Head of caudate nucleus (tissue), 42 donors: Measurements from ENCODE around the gene CRYL1.
A peak's percentile ranks its signal among the peaks of the same experiment; 100 is the strongest.

Experiments
- DNase-seq, 42 donors: peaks; one replicate each; pipeline versions ENCODE4 v3.0.0 to v3.0.0-alpha.2; 2020 to 2021; ENCODE audit warnings: mixed read lengths in 7 of 42
- intact Hi-C: fragments of 100-400 bp; cut with DNase I; formaldehyde crosslinking; loops from one replicate; pipeline ENCODE4 v1.15.0; 2022

Gene CRYL1

DNA sequence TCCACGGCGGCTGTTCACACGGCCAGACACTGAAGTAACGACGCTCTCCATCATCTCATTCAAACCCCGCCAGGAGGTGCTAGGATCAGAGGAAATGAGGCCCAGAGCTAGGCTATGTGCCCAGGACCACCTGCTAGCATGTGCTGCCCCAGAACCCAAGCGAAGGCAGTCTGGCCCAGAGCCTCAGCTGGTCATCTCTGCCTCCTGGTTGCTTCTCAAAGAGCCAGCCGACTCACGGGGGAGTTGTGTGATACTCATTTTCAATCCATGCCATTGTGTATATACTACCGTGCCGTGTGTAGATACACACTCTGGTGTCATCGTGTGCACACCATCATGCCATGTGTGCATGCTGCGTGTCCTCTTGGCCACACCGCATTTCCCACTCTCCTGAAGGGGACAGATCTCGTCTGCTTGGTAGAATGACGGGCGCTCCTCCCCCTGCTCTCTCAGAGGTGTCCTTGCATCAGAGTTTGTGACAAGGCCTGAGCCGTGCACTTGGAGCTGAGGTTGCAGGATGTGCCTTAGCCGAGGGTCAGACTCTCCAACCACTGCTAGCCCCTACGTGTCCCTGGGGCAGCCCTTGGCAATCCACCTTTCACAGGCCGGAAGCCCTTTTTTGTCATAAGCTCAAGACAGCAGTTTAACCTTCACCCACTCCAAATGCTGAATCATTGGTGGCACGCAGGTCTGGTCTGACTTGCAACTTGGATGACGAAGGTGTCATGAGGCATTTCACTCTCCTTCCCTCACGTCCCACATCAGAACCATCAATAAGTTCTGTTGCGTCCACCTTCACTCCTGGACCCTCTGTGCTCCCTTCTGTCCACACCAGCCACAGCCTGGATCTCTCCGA lies 130.4 kb downstream of the CRYL1 start:
- peak in 1 of 42 donors; percentile 3 for DNase-seq
- intact Hi-C loops = no loop called here

DNA sequence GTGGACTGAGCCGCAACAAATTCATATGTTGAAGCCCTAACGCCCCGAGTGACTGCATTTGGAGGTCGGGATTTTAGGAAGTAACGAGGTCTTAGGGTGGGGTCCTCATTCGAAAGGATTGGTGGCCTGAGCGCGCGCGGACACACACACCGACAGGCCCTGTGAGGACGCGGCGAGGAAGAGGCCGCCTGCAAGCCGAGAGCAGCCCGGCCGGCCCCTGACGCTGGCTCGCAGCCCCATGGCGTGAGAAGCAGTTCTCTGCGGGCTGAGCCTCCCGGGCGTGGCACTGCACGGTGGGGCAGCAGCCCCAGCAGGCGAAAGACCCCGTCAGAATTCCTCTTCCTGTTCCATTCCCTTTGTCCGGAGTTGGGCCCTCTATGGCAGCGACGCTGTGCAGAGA lies 131.2 kb downstream of the CRYL1 start:
- DNase-seq = no peak
- intact Hi-C loops = no loop called here

DNA sequence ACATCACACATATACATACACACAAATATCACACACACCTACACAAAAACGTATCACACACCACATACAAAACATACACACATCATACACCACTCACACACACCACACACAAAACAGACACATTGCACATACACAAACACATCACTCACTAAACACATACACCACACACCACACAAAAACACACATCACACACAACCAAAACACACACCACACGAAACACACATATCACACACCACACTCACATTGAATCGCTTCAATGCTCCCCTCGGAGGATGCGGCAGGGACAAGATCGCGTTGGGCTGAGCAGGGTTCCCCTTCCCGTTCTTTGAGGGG lies 131.5 kb downstream of the CRYL1 start:
- intact Hi-C loops = no loop called here
- no peak for DNase-seq

DNA sequence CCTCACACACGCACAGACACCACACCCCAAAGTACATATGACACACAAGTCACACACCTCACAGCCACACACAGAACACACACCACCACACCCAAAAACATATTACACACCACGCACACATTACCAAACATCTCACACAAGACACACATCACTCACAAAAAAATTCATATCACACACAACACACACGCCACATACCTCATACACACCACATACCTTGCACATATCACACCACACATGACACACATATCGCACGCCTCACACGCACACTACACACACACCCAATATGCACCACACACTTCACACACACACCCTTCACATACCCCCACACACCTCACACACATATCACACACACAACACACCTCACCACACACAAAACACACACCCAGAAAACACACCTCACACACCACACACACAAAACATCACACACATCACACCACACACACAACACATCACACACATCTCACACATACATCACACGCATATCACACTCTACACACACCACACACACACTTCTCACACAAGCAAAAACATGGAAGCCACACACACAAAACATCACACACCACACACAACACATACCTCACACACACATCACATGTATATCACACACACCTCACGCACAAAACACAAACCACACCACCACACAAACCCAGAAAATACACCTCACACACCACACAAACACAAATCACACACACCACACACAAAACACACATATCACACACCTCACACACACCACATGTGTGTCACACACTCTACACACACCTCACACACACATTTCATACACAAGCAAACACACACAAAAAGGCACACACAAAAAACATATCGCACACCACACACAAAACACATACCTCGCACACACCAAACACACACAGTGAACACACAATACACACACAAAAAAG lies 132.1 kb downstream of the CRYL1 start:
- no peak for DNase-seq
- intact Hi-C loops = no loop called here

DNA sequence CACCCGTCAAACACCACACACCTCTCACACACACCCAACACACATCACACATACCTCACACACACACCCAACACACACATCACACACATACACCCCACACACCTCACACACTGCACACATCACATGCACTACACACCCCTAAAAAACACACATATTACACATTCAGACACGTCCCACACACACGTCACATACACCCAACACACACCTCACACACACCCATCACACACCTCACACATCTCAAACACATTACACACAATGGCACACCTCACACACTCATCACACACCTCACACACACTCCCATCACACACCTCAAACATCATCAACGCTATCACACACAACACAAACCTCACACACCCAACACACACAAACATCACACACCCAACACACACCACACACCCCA lies 133.1 kb downstream of the CRYL1 start:
- DNase-seq = no peak
- intact Hi-C loops = no loop called here

DNA sequence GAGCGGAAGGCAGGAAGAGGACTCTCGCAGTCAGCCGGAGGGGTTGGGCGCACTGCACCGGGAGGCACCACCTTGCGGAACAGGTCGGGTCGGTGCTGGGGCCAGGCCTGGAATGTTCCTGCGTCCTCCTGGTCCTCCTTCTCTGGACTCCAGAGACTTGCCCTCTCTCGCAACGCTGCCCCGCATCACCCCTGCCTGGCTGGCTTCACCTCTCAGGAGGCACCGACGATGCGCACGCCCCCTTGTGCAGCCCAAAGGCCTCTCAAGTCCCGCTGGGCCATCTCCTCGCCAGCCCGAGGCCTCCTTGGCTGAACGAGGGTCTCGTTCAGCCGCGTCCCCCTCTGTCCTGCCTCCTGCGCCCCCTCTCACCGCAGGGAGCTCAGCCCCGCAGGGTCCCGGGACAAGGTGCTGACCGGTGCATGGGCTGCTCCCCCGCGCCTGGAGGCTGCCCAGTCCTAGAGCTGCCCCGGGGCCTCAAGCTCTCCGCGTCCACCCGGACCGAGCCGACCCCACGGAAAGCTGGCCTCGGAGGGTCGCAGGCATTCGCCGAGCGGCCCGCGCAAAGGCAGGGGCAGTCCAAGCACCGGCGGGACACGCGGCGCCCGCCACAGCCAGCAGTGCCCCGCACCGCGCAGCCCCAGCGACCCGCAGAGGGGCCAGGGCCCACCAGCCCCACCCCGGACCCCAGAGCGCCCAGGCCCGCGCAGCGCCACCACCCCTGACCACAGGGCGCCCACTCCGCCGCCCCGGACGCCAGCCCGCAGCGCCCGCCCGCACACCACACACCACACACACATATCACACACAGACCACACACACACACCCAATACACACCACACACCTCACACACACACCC lies 133.8 kb downstream of the CRYL1 start:
- intact Hi-C loops = no loop called here
- DNase-seq = no peak

DNA sequence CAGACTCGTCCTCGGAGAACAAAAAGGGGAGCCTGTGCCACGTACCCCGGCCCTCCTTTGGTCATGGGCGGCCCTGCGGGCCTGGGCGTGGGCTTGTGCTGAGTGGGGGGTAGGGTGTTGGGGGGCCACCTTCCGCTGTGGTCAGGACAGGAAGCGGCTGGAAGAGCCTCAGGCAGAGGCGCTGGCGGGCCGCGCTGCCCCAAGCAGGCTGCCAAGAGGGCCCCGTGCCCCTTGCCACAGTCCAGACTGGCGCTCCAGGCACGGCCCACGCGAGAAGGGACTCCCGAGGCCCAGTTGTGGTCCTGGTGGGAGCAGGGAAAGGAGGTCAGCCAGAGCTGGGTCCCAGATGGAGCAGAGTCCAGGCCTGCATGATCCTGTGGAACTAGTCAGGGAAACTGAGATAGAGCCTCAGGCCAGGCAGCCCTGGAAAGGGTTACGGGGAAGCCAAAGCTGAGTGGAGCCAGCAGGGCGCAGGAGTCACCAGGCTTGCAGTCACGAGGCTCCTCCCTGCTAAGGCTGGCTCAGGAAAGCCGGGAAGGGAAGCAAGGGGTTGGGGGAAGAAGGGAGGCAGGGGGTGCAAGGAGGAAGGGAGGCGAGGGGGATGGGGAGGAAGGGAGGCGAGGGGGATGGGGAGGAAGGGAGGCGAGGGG lies 135.0 kb downstream of the CRYL1 start:
- no peak for DNase-seq
- intact Hi-C loops = no loop called here

DNA sequence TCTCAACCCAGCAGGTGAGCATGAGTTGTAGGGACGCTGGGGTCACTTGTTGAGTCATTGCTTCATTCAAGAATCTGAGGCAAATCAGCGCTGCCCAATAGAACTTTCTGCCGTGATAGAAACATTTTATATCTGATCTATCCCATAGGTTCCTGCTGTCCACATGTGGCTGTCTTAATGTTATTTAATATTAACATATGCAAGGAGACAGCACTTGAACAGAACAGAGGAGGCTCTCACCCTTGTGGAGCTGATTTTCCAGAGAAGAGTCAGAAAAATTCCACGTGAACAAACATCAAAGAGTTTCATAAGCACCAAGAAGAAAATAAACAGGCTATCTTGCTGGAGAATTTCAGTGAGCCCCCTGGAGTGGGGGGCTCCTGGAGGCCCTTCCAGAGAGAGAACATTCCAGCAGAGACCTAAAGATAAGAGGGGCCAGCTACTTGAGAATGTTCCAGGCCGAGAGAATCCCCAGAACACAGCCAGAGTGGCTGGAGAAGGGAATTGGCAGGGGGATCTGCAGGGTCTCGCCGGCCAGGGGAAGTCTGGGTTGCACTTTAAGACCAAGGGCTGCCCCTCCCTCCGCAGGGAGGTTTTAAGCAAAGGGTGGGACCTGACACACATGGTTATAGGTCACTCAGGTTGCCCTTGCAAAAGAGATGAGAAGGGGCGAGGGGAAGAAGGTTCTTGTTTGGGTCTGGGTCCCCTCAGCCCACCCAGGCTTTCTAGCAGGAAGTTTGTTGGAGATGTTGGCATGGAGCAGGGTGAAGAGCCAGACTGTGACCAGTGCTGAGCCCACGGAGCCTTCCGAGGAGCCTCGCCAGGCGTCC lies 135.7 kb downstream of the CRYL1 start:
- intact Hi-C loops = no loop called here
- no peak for DNase-seq

DNA sequence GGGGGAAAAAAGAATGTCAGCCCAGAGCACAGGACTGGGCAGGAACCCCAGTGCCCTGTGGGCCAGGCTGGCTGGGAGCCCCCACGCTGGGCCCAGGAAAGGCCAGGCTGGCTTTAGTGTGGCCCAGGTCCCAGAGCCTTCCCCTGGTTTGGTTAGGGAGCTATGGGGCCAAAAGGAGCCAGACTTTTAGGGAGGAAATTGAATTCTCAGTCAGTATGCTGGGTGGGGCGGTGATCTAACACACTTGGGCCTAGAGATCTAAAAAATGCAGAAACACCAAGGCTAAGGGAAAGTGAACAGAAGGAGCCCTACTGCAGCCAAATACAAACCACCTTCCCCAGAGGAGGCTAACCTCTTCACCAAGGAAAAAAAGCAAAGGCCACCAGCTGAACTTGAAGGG lies 137.5 kb downstream of the CRYL1 start:
- DNase-seq = no peak
- intact Hi-C loops = no loop called here

DNA sequence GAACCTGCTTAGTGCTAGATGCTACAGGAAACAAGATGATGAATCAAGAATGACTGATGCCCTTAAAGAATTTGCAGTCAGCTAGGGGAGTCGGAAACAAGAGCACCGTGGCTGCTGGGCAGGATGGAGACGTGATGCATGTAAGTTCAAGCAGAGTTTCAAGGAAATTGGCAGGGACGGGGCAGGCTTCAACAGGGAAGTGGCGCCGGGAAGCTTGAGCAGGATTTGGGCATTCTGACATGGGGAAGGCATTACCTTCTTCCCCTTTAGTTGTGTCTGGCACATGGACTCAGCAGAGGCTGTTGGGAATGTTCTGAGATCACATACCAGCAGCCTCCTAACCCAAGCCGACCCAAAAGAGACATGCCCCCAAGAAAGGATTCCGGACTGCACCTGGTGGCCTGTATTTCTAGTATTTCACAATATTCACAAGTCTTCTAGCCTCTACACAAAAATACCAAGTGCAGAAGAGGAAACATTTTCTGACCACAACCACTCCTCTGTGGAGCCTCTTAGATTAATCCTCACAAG lies 138.2 kb downstream of the CRYL1 start:
- intact Hi-C loops = no loop called here

DNA sequence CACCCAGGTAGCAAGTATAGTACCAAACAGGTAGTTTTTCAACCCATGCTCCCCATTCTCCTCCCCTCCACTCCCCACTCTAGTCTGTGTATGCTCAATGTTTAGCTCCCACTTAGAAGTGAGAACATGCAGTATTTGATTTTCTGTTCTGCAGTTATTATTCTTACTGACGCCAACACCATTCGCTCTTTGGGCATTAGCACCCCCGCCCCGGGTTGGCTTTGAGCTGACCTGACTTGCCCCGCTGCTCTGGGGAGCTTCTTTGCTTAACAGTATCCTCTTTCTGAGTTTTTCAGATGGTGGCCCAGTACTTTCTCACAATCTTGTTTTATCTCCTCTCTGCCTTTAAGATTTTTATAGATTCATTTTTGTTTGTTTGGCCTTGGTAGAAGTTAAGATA lies 138.7 kb downstream of the CRYL1 start:
- DNase-seq = peak in 1 of 42 donors; percentile 6
- intact Hi-C loops = no loop called here

More for the DNA sequence above, 138.2 kb downstream of the CRYL1 start:
- no peak for DNase-seq

DNA sequence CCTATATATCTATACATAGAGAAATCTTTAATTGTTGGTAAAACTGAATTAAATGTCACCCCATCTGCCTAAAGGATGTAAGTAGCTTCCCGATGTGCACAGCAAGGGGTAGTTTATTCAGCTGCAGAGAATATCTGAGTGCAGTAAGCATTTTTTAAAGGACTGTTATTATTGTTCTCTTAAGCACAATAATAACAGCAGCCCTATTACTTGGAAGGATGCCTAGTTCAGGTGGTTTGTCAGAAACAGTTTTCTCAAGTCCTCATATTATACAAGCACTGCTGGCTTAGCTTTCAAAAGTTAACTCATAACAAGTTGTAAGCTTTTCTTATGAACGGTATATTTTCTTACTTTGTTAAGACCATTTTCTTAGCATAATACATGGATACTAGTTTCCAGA lies 142.6 kb downstream of the CRYL1 start:
- intact Hi-C loops = no loop called here

DNA sequence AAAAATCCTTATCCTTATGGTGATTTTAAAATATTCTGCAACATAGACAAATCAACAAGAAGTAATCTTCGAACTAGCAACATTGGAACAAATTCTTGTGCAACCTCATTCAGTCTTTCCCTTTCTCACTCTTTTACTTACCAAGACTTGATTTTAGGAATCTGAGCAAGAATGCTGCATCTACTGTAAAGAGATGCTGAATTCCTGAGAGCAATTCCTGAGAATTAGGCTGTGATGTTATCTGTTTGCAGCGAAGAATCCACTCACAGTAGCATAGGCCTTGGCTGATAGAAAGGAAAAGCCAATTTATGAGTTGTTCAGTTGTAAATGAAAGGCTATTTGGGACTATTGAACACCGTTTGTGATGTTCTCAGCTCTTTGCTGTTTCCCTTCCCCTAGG lies 144.3 kb downstream of the CRYL1 start:
- no peak for DNase-seq
- intact Hi-C loops = no loop called here

More for the DNA sequence above, 142.6 kb downstream of the CRYL1 start:
- DNase-seq = no peak

DNA sequence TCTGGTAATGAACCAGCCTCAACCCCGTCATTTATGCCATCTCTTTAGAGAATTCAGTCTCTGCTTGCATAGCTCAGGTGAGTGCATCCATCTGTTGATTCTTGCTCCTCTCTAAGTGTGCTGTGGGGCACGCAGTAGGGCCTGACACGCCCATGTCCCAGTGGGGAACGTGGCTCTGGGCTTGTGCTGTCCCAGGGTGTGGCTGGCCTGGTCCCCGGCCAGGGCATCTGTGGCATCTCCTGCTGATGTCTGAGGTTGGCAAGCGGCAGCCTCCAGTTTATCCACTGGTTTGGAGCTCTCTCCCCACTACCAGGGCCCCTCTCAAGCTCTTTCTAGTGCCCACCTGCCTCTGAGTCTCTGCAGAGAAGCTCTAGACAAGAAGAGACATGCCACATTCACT lies 146.9 kb downstream of the CRYL1 start:
- intact Hi-C loops = no loop called here

DNA sequence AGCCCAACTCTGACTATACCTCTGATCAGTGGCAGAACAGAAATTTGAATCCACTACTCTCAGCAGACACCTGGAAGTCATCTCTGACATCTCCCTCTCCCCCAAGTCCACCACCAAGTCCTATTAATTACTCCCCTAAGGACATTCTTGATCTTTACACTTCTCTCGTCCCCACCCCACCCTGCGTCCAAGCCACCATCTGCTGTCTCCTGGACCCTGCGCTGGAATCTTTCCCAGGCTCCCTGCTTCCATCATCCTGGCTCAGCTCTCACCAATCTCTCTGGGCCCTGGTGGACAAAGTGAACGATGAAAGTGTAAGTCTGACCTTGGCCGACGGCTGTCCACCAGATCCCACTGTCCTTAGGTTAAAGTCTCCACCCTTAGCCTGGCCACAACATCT lies 147.9 kb downstream of the CRYL1 start:
- DNase-seq = no peak
- intact Hi-C loops = no loop called here

More for the DNA sequence above, 146.9 kb downstream of the CRYL1 start:
- DNase-seq = peak in 1 of 42 donors; percentile 2

DNA sequence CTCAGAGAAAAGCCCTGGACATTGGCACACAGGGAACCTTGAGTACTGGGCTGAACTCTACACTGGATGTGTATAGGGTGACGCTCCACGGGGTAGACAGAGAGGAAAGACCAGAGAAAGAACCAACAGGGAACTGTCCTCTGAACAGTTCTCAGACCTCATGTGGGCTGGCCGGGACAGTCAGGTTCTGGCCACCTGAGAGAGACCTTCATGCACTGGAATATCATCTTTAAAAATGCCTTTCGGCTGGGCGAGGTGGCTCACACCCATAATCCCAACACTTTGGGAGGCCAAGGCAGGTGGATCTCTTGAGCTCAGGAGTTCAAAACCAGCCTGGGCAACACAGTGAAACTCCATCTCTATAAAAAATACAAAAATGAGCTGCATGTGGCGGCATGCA lies 149.8 kb downstream of the CRYL1 start:
- intact Hi-C loops = no loop called here
- no peak for DNase-seq

DNA sequence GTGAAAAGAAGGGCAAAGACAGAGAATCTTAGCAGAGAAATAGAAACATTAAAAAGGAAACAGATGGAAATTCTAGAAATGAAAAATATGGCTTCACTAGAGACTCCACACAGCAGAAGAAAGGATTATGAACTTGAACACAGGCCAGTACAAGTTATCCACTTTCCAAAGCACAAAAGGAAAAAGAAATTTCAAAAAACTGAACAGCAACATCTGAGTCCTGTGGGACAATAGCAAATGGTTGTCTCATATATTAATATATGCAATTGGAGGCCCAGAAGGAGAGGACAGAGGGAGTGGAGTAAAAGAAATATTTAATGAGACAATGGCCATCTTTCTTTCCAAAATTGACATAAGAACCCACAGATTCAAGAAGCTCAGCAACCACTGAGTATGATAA lies 151.8 kb downstream of the CRYL1 start:
- DNase-seq = no peak
- intact Hi-C loops = no loop called here

DNA sequence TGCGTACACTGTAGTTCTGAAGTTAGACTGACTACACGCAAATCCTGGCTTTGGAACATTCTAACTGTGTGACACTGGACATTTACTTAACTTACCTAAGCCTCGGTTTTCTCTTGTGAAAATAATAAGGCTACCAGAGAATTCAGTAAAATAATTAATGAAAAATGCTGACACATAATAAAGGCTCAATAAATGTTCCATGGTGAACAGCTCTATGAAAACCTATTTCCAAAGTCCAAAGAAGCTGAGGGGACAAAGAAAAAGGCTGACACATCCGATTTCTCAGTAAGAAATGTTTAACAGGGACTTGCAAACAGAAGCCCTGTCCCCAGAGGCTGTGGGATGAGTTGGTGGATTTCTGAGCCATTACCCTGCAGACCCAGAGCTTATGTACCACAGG lies 153.8 kb downstream of the CRYL1 start:
- DNase-seq = no peak
- intact Hi-C loops = no loop called here
